Epithelial cell of prostate (primary cell): ENCODE data around the gene CHSY3.

ENCODE experiments used
- DNase-seq: peaks from one replicate; pipeline ENCODE4 v3.0.0-alpha.2; 2011; ENCODE audit warnings: low read depth, low spot score
- H3K27ac ChIP-seq: fragments of 450-650 bp; 2 replicates; pipeline ENCODE4 v1.5.1; 2017; ENCODE audit warnings: mild to moderate bottlenecking

The CHSY3 gene

GRCh38 chr5:129945028-129945427 lies 40.8 kb downstream of the CHSY3 start:
- no peak for DNase-seq
- H3K27ac ChIP-seq: no peak overlapping the region

- no peak for DNase-seq
- no peak overlapping the region for H3K27ac ChIP-seq
Measured at GRCh38 chr5:129945774-129946270, 41.6 kb downstream of the CHSY3 start.

- H3K27ac ChIP-seq: no peak overlapping the region
- DNase-seq: no peak
Measured at GRCh38 chr5:129951039-129951438, 46.8 kb downstream of the CHSY3 start.

GRCh38 chr5:129958581-129958980 lies 54.3 kb downstream of the CHSY3 start:
- no peak overlapping the region for H3K27ac ChIP-seq
- no peak for DNase-seq

- no peak for DNase-seq
- no peak overlapping the region for H3K27ac ChIP-seq
Measured at GRCh38 chr5:129960831-129961230, 56.6 kb downstream of the CHSY3 start.

GRCh38 chr5:129962506-129962905 lies 58.2 kb downstream of the CHSY3 start:
- no peak for DNase-seq

GRCh38 chr5:129963359-129963758 lies 59.1 kb downstream of the CHSY3 start:
- H3K27ac ChIP-seq: no peak overlapping the region
- DNase-seq: no peak

More at GRCh38 chr5:129962506-129962905, 58.2 kb downstream of the CHSY3 start:
- no peak overlapping the region for H3K27ac ChIP-seq

- no peak for DNase-seq
- no peak overlapping the region for H3K27ac ChIP-seq
Measured at GRCh38 chr5:129966071-129966470, 61.8 kb downstream of the CHSY3 start.

- H3K27ac ChIP-seq: no peak overlapping the region
Measured at GRCh38 chr5:129971714-129972113, 67.4 kb downstream of the CHSY3 start.

GRCh38 chr5:129972465-129973141 lies 68.3 kb downstream of the CHSY3 start:
- DNase-seq: no peak
- H3K27ac ChIP-seq: no peak overlapping the region

More at GRCh38 chr5:129971714-129972113, 67.4 kb downstream of the CHSY3 start:
- no peak for DNase-seq

- DNase-seq: no peak
- no peak overlapping the region for H3K27ac ChIP-seq
Measured at GRCh38 chr5:129973716-129974426, 69.6 kb downstream of the CHSY3 start.

GRCh38 chr5:129977810-129978209 lies 73.5 kb downstream of the CHSY3 start:
- no peak for DNase-seq
- H3K27ac ChIP-seq: no peak overlapping the region

GRCh38 chr5:129978270-129978669 lies 74.0 kb downstream of the CHSY3 start:
- DNase-seq: no peak
- no peak overlapping the region for H3K27ac ChIP-seq

- no peak overlapping the region for H3K27ac ChIP-seq
- DNase-seq: no peak
Measured at GRCh38 chr5:129988453-129988852, 84.2 kb downstream of the CHSY3 start.

- no peak for DNase-seq
- no peak overlapping the region for H3K27ac ChIP-seq
Measured at GRCh38 chr5:129991780-129992179, 87.5 kb downstream of the CHSY3 start.

- H3K27ac ChIP-seq: no peak overlapping the region
- DNase-seq: no peak
Measured at GRCh38 chr5:129996896-129997295, 92.6 kb downstream of the CHSY3 start.

- no peak overlapping the region for H3K27ac ChIP-seq
- no peak for DNase-seq
Measured at GRCh38 chr5:130000460-130000859, 96.2 kb downstream of the CHSY3 start.

GRCh38 chr5:130002183-130002582 lies 97.9 kb downstream of the CHSY3 start:
- H3K27ac ChIP-seq: no peak overlapping the region
- DNase-seq: no peak

GRCh38 chr5:130002876-130003275 lies 98.6 kb downstream of the CHSY3 start:
- no peak overlapping the region for H3K27ac ChIP-seq
- DNase-seq: no peak

GRCh38 chr5:130011986-130012385 lies 107.7 kb downstream of the CHSY3 start:
- DNase-seq: no peak
- H3K27ac ChIP-seq: no peak overlapping the region

GRCh38 chr5:130017173-130017572 lies 112.9 kb downstream of the CHSY3 start:
- H3K27ac ChIP-seq: no peak overlapping the region
- no peak for DNase-seq

- no peak for DNase-seq
- H3K27ac ChIP-seq: no peak overlapping the region
Measured at GRCh38 chr5:130018641-130019040, 114.4 kb downstream of the CHSY3 start.
